Measurements from ENCODE around the gene SOD1. TPM values are rescaled to one million over a fixed set of nuclear protein-coding genes. Genes with fewer than 3 reads are reported as not detected.
"Not testable (repeated sequence)": the region's sequence is repeated elsewhere in the genome, so short reads cannot be mapped to it uniquely, and the experiment has no call there.

Gene SOD1
- polyA plus RNA-seq, 1 donor = 106 TPM

DNA sequence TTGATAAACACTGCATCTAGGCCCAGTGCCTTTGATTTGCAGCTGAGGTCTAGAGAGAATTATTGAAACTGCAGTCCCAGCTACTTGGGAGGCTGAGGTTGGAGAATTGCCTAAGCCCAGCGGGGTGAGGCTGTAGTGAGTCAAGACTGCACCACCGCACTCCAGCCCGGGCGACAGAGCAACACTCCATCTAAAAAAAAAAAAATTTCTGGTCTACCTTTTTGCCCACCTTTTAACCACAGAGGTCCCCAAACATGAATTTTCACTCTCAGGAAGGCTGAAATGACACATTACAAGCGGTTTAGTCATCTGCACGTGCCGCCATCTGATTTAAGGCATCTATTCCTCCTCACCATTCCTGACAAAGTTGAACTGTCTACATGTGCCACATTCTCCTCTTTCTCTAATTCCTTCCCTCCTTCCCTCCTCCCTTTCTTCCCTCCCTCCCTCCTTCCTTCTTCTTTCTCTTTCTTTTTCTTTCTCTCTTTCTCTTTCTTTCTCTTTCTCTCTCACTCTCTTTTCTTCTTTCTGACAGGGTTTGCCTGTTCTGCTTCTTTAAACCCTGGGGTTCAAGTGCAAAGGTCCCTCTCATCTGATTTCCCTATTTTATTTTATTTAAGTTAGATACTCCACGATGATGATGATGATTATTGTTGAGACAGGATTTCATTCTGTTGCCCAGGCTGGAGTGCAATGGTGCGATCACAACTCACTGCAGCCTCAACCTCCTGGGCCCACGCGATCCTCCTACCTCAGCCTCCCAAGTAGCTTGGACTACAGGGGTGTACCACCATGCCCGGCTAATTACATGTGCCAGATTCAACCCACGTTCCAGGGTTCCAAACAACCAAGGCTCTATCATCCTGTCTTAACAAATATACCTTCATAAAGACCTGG, 3.0 kb upstream of the SOD1 start:
- no peak for DNase-seq

DNA sequence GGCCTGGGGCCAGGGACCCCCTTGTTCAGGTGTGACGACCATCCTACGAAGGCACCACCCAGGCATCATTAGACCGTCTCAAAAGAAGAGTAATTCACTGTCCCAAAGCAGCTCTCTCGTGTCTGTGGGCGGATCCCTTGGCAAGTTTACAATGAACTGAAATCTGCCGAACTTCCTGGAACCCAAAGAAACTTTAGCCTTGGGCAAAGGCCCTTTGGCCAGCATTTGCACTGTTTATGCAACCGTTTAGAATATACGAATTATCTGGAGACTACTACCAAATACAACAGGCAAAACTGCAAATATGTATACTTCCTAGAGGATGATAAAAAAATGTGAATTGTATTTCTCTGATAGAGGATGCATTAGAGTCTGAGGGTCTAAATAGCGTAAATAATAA, 1.4 kb upstream of the SOD1 start:
- DNase-seq = no peak

DNA sequence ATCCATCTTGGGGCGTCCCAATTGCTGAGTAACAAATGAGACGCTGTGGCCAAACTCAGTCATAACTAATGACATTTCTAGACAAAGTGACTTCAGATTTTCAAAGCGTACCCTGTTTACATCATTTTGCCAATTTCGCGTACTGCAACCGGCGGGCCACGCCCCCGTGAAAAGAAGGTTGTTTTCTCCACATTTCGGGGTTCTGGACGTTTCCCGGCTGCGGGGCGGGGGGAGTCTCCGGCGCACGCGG, 282 bp upstream of the SOD1 start:
- DNase-seq = no peak

DNA sequence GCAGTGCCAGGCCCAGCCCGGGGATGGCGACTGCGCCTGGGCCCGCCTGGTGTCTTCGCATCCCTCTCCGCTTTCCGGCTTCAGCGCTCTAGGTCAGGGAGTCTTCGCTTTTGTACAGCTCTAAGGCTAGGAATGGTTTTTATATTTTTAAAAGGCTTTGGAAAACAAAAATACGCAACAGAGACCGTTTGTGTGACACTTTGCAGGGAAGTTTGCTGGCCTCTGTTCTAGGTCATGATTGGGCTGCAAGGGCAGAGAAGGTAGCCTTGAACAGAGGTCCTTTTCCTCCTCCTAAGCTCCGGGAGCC, 719 bp downstream of the SOD1 start:
- DNase-seq = no peak

DNA sequence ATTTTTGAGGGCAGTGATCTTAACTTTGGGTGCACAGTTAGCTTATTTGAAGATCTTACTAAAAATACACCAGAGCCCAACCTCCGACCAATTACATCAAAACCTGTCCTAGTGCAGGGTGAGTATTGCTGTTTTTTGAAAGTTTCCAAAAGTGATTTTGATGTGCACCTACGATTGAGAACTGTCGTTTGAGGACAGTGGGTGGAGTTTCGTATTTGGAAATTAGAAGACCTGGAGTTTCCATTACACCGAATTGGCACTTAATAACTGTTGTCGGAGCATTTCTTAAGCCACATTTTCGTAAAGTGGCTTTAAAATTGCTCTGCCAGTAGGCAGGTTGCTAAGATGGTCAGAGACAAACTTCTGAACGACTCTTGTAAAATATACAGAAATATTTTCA, 1.1 kb downstream of the SOD1 start:
- DNase-seq = peak; percentile 30

DNA sequence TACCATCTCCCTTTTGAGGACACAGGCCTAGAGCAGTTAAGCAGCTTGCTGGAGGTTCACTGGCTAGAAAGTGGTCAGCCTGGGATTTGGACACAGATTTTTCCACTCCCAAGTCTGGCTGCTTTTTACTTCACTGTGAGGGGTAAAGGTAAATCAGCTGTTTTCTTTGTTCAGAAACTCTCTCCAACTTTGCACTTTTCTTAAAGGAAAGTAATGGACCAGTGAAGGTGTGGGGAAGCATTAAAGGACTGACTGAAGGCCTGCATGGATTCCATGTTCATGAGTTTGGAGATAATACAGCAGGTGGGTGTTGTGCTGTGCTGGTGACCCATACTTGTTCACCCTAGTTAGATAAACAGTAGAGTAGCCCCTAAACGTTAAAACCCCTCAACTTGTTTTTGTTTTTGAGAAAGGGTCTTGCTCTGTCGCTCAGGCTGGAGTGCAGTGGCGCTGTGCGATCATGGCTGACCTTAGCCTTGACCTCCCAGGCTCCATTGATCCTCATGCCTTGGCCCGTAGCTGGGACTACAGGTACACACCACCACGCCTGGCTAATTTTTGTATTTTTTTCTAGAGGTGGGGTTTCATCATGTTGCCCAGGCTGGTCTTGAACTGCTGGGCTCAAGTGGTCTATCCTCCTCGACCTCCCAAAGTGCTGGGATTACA, 4.2 kb downstream of the SOD1 start:
- DNase-seq = no peak

DNA sequence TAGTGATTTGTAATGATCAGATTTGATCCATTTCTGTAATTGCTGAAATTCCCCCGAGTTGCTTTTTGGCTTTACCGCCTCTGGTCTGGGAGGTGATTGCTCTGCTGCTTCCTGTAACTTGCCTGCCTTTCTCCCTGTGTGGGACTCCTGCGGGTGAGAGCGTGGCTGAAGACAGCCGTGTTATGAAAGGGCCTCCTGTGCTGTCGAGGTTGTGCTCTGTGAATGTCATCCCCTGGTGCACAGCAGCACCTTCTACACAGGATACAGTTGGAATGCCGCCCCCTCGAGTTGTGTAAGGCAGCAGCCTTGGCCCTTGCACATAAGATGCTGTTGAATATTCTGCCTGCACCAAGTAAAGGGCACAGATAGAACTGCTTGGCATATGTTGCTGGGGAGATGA, 5.9 kb downstream of the SOD1 start:
- DNase-seq = no peak

DNA sequence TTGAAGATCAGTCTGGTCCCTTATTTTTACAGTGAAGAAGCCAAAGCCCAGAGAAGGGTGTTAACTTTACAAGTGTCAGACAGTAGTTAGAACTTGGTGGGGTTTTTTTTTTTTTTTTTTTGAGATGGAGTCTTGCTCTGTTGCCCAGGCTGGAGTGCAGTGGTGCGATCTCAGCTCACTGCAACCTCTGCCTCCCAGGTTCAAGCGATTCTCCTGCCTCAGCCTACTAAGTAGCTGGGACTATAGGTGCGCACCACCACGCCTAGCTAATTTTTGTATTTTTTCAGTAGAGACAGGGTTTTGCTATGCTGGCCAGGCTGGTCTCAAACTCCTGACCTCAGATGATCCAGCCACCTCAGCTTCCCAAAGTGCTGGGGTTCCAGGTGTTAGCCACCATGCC, 6.4 kb downstream of the SOD1 start:
- not testable (repeated sequence) for DNase-seq

DNA sequence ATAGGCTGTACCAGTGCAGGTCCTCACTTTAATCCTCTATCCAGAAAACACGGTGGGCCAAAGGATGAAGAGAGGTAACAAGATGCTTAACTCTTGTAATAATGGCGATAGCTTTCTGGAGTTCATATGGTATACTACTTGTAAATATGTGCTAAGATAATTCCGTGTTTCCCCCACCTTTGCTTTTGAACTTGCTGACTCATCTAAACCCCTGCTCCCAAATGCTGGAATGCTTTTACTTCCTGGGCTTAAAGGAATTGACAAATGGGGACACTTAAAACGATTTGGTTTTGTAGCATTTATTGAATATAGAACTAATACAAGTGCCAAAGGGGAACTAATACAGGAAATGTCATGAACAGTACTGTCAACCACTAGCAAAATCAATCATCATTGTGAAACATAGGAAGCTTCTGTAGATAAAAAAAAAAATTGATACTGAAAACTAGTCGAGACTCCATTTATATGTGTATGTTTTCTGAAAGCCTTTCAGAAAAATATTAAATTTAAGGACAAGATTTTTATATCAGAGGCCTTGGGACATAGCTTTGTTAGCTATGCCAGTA, 7.0 kb downstream of the SOD1 start:
- no peak for DNase-seq

DNA sequence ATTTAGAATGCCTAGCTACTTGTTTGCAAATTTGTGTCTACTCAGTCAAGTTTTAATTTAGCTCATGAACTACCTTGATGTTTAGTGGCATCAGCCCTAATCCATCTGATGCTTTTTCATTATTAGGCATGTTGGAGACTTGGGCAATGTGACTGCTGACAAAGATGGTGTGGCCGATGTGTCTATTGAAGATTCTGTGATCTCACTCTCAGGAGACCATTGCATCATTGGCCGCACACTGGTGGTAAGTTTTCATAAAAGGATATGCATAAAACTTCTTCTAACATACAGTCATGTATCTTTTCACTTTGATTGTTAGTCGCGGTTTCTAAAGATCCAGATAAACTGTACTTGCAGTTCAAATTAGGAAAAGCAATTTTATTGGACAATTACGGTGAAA, 7.6 kb downstream of the SOD1 start:
- DNase-seq = no peak

DNA sequence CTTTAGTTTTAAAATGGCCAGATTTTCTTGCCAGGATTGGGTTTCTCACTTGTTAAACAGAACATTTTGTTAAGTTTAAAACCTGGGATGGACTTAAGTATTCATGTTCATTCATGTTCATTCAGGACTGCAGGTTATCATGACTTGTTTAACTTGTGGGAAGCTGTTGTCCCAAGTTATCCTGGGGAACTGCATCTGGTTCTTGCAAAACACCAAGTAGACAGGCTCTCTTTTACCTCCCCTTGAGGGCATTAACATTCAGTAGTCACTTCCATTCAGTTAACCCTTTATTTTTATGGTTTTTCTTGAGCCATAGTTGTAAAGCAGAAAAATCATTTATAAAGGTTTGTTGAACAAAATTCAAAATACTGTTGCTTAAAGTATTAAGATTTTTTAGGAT, 8.1 kb downstream of the SOD1 start:
- DNase-seq = no peak

DNA sequence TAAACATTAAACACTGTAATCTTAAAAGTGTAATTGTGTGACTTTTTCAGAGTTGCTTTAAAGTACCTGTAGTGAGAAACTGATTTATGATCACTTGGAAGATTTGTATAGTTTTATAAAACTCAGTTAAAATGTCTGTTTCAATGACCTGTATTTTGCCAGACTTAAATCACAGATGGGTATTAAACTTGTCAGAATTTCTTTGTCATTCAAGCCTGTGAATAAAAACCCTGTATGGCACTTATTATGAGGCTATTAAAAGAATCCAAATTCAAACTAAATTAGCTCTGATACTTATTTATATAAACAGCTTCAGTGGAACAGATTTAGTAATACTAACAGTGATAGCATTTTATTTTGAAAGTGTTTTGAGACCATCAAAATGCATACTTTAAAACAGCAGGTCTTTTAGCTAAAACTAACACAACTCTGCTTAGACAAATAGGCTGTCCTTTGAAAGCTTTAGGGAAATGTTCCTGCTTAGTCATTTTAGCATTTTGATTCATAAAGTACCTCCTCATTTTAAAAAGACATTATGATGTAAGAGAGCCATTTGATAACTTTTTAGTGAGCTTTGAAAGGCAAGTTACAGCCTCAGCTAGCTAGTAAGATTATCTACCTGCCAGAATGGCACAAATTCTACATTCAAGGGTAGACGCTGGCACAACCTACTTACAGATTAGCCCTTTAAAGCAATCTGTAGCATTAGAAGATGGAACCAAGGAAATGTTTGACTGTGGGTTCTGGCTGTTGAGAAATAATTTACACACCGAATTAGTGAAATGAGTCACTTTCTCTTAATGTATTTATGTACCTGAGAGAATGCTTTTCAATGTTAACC, 9.4 kb downstream of the SOD1 start:
- no peak for DNase-seq

DNA sequence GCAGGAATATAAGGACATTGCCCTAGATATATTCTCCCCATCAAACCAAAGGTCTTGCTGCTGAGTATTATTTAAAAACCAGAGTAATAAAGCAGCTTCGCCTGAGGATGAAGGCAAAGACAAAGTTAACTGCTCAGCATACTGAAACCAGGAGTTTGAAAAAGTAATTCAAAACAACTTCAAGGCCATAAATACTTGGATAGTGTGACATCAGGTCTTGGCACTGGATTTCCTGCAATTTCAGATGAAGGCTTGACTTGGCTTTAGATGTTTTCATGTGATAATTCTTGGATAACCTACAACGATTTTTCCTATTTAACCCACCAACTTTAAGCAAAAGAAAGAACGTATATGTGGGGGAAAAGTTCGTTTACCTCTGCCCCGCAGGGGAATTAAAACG, 10.6 kb downstream of the SOD1 start:
- peak; percentile 19 for DNase-seq

DNA sequence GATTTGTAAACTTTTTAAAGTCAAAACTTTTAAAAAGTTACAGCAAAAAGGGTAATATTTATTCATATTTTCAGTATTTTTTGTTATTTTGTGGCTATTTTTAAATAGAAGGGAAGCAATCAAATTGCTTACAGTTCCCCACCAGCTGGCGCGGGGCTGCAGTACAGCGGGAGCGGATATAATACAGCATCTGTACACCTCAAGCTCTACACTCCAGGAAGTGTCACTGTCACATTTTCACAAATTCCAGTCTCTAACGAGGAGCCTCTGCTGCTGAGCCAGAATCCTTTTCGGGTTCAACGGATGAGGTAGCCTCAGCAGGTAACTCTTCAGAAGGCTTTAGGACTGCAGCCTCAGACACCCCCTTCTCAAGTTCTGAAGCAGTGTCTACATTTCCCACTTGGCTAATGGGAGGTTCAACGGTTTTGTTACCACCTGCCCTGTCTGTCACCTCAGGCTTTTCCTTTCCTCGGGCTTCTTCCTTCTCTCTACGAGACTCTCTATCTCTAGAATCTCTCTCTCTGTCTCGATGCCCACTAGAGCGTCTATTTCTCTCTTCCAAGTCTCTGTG, 11.7 kb downstream of the SOD1 start:
- DNase-seq = no peak

DNA sequence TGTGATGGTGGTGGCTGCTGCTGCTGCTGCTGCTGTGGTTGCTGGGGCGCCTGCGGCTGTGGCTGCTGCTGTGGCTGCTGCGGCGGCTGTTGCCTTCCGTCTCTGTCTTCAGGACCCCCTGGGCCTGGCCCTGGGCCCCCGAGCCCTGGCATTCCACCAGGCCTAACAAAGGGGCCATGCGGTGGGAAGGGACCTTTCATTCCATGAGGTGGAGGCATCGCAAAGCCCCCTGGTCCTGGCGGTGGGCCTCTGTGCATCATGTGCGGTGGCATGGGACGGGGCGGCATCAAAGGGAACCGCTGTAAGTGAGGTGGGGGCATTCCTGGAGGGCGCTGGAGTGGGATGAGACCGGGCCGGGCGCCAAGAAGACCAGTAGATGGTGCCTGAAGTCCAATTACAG, 12.4 kb downstream of the SOD1 start:
- no peak for DNase-seq

DNA sequence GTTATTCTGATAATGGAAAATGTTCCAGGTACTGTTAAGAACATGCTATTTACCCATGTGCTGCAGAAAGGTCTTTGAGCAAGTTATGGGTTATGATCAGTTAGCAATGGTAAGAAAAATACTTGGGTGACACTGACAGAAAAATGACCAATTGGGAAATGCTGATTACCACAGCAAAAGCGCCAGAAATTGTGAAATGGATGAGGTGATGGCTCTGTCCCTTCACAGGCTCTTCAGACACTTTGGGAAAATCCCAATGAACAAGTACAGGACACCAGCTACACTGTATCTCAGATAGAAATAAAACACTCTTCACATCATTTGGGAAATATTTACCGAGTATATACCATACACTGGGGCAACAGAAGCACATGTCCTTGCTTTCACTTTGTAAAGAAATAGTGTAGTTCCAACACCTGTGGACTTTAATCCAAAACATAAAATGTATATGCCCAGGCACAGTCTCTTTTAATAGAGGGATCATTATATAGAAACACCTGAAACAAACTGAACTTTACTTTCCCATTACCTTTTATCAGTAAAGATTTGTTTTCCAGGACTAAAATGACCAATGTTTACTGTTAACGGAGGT, 13.9 kb downstream of the SOD1 start:
- DNase-seq = no peak

DNA sequence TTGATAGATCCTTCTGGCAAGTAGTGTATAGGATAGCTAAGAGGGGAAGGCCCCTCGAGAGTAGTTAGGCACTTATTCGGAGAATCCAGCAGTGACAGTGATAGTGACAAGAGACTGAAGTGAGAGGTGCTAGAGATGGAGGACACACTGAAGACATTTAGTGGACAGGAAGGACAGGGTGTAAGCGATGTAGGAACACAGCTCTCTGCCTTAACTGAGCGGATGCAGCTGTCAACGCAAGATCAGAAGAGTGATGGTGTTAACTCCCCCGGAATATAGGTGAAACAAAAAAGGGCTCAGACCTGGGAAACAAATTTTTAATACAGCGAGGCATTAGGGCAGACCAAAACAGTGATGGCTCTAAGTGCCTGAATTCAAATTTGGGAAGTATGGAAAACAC, 15.8 kb downstream of the SOD1 start:
- DNase-seq = no peak

DNA sequence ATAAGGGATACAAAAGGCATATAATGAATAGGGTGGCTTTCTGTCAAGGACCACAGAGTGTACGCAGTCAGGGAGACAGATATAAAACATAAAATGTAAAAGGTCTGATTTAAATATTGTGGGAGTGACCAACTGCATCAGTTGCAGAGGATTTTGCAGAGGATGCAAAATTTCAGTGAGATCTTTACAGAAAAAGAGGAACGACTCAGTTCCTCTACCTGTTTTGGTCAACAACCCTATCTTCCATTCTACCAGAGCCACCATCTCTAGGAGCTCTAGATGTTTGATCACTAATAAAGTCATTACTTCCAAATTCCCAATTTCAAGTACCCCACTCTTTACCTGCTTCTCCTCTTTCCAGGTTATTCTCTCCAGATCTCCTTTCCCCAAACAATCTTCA, 16.5 kb downstream of the SOD1 start:
- no peak for DNase-seq

DNA sequence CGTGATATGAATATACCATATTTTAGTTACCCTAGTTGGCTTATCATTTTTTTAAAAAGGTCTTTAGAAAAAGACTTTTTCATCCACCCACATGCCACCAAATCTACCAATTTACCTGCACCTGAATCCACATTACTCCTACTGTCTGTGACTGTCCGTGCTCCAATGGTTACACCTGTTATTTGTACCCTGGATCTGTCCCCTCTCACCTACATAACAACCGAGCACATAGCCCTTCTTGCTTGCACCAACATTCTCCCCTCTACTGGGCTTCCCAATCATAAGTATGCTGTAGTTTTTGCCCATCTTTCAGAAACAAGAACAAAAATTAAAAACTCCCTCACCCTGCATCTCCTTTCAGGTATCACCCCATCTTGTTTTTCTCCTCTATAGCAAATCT, 17.6 kb downstream of the SOD1 start:
- no peak for DNase-seq

DNA sequence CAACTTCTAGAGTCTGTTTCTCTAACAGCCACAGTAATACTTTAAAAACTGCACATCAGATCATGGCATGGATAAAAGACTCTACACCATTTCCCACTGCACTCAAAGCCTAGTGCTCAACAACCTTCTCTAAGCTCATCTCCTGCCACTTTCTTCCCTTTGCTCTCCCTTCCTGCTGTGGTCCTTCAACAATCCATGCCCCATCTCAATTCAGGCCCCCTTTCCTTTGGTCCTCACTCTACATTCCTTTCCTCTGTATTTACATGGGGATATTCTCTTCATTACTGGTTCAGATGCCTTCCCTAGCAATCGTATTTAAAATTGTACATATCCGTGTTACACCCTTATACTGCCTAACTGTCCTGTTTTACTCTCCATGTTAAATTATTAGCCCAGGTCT, 19.0 kb downstream of the SOD1 start:
- DNase-seq = no peak

DNA sequence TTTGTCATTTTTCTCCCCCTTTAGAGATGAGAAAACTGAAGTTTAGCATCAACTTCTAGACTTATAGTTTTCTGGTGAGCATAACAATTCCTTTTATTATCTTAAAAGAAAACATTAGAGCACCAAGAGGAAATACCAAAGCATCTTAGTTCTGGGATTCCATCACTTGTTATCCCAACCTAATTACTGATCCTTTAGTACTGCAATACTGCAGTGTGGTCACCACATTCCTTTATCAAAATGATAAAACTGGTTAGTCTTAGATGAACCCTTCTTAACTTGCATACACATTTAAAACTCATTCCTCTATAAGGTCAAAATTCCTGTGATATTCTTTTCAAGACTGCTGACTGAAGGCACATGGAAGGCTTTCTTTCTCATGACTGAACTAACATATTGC, 23.1 kb downstream of the SOD1 start:
- DNase-seq = no peak

DNA sequence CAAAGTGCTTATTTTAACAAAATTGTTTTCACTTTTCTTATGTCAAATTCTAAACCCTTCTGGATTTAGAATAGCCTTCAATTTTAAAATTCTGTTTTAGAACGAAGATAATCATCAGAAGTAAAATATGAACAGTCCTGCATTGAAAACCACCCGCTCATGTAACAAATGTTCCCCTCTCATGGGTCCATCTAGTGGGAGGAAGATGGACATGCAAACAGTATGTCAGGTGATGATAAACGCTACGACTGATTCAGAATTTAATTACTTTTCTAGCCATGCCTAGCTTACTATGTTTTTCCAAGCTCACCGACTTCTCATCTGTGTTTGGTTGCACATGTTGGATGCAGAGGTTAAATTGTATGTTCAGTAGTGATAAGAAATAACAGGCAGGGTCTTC, 23.5 kb downstream of the SOD1 start:
- DNase-seq = no peak

DNA sequence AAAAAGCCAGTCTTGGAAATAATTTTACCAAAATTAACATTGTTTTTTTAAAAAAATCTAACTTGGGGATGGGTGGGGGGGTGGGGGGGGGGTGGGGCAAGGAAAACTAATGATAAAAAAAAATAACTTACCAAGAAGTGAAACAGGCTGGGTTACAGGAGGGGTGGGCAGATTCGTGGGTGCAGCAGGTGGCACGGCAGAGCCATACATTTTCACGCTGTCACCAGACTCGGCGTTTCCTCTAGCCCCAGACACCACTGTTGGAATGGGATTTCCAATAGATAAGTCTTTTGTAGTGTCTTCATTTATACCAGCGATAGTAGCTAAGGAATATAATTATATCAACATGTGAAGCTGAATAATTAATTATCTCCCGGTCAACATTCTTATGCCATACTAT, 25.4 kb downstream of the SOD1 start:
- DNase-seq = no peak

All from hindlimb muscle (tissue), 1 donor.